WTC11 (cell line): Measurements from ENCODE around the gene GALNT18. TPM values are rescaled to one million over a fixed set of nuclear protein-coding genes. Genes with fewer than 3 reads are reported as not detected.

ENCODE experiments used
- ATAC-seq: fragments of 200-7000 bp; cut with Tn5 transposase; 2 replicates; pipeline ENCODE4 v1.10.0; 2021; ENCODE audit warnings: mild to moderate bottlenecking, moderate library complexity
- CTCF ChIA-PET: fragments of 300-600 bp; sonication (Branson Sonifier 250); formaldehyde crosslinking; loops from one replicate; lab custom pipeline; 2021; ENCODE audit warnings: antibody characterized with exemption; lab: Charles Lee
- POLR2A ChIA-PET: fragments of 350-600 bp; sonication (Branson Sonifier 250); formaldehyde crosslinking; loops from one replicate; lab custom pipeline; 2021; ENCODE audit warnings: antibody characterized with exemption; lab: Charles Lee
- DNase-seq: peaks from one replicate; pipeline ENCODE4 v3.0.0; 2021; ENCODE audit warnings: low spot score
- H3K27ac Mint-ChIP-seq: 2 replicates; pipeline ENCODE4 v1.8.0; 2021; ENCODE audit warnings: mixed read lengths
- H3K27me3 Mint-ChIP-seq: 2 replicates; pipeline ENCODE4 v1.8.0; 2021; ENCODE audit warnings: low read depth, mild to moderate bottlenecking, moderate library complexity, mixed read lengths
- H3K36me3 Mint-ChIP-seq: 2 replicates; pipeline ENCODE4 v1.8.0; 2021; ENCODE audit warnings: mixed read lengths
- H3K4me1 Mint-ChIP-seq: 2 replicates; pipeline ENCODE4 v1.8.0; 2022; ENCODE audit warnings: mixed read lengths
- H3K4me3 Mint-ChIP-seq: 2 replicates; pipeline ENCODE4 v1.8.0; 2021; ENCODE audit warnings: mild to moderate bottlenecking, moderate library complexity, mixed read lengths
- H3K9me3 Mint-ChIP-seq: 2 replicates; pipeline ENCODE4 v1.8.0; 2021; ENCODE audit warnings: mixed read lengths
- AR ChIP-seq: fragments of 250-450 bp; sonication (Bioruptor Pico); IDR thresholded peaks from 2 replicates; pipeline ENCODE4 v1.9.0; 2021; ENCODE audit warnings: mild to moderate bottlenecking
- ATF2 ChIP-seq: sonication (generic); formaldehyde crosslinking; IDR thresholded peaks from 2 replicates; pipeline ENCODE4 v1.8.1; 2022; ENCODE audit warnings: low read depth, missing genetic modification reagents, borderline replicate concordance
- CDX4 ChIP-seq: fragments of 250-450 bp; sonication (Bioruptor Pico); IDR thresholded peaks from 2 replicates; pipeline ENCODE4 v1.9.0; 2021; ENCODE audit warnings: moderate library complexity, mild to moderate bottlenecking, inconsistent platforms, borderline replicate concordance
- E2F5 ChIP-seq: sonication (generic); formaldehyde crosslinking; IDR thresholded peaks from 2 replicates; pipeline ENCODE4 v1.8.1; 2022; ENCODE audit warnings: mild to moderate bottlenecking, moderate library complexity, missing genetic modification reagents
- ELF4 ChIP-seq: sonication (generic); formaldehyde crosslinking; IDR thresholded peaks from 2 replicates; pipeline ENCODE4 v1.8.1; 2022; ENCODE audit warnings: low read depth, mild to moderate bottlenecking, moderate library complexity, missing genetic modification reagents
- EMX1 ChIP-seq: fragments of 250-450 bp; sonication (Bioruptor Pico); IDR thresholded peaks from 2 replicates; pipeline ENCODE4 v1.8.0; 2021; ENCODE audit warnings: mild to moderate bottlenecking
- ERG ChIP-seq: fragments of 250-450 bp; sonication (Bioruptor Pico); IDR thresholded peaks from 2 replicates; pipeline ENCODE4 v1.8.0; 2021; ENCODE audit warnings: mild to moderate bottlenecking
- ESRRA ChIP-seq: sonication (generic); formaldehyde crosslinking; IDR thresholded peaks from 2 replicates; pipeline ENCODE4 v1.8.1; 2022; ENCODE audit warnings: mild to moderate bottlenecking, missing genetic modification reagents, borderline replicate concordance
- FOXJ3 ChIP-seq: sonication (generic); formaldehyde crosslinking; IDR thresholded peaks from 2 replicates; pipeline ENCODE4 v1.9.0; 2021; ENCODE audit warnings: missing genetic modification reagents, mild to moderate bottlenecking, borderline replicate concordance
- IRF1 ChIP-seq: sonication (generic); formaldehyde crosslinking; IDR thresholded peaks from 2 replicates; pipeline ENCODE4 v1.8.0; 2023; ENCODE audit warnings: missing genetic modification reagents
- JUN ChIP-seq: sonication (generic); formaldehyde crosslinking; IDR thresholded peaks from 2 replicates; pipeline ENCODE4 v1.8.0; 2023; ENCODE audit warnings: mild to moderate bottlenecking, missing genetic modification reagents
- KAT7 ChIP-seq: sonication (generic); formaldehyde crosslinking; IDR thresholded peaks from 2 replicates; pipeline ENCODE4 v1.8.1; 2023; ENCODE audit warnings: missing genetic modification reagents, mild to moderate bottlenecking, borderline replicate concordance
- NFE2L1 ChIP-seq: sonication (generic); formaldehyde crosslinking; IDR thresholded peaks from 2 replicates; pipeline ENCODE4 v1.8.1; 2023; ENCODE audit warnings: missing genetic modification reagents
- OVOL2 ChIP-seq: fragments of 250-450 bp; sonication (Bioruptor Pico); IDR thresholded peaks from 2 replicates; pipeline ENCODE4 v1.9.0; 2021; ENCODE audit warnings: mild to moderate bottlenecking, borderline replicate concordance
- RORB ChIP-seq: fragments of 250-450 bp; sonication (Bioruptor Pico); IDR thresholded peaks from 2 replicates; pipeline ENCODE4 v1.9.0; 2021; ENCODE audit warnings: mild to moderate bottlenecking
- SMAD4 ChIP-seq: sonication (generic); formaldehyde crosslinking; IDR thresholded peaks from 2 replicates; pipeline ENCODE4 v1.8.0; 2022; ENCODE audit warnings: mild to moderate bottlenecking, missing genetic modification reagents
- TCF7 ChIP-seq: sonication (generic); formaldehyde crosslinking; IDR thresholded peaks from 2 replicates; pipeline ENCODE4 v1.8.0; 2022; ENCODE audit warnings: mild to moderate bottlenecking, low read depth, missing genetic modification reagents, moderate library complexity
- TEAD1 ChIP-seq: sonication (generic); formaldehyde crosslinking; IDR thresholded peaks from 2 replicates; pipeline ENCODE4 v1.8.0; 2022; ENCODE audit warnings: mild to moderate bottlenecking, missing genetic modification reagents
- ZNF232 ChIP-seq: sonication (generic); formaldehyde crosslinking; IDR thresholded peaks from 2 replicates; pipeline ENCODE4 v1.8.0; 2022; ENCODE audit warnings: mild to moderate bottlenecking, missing genetic modification reagents
- ZNF263 ChIP-seq: sonication (generic); formaldehyde crosslinking; IDR thresholded peaks from 2 replicates; pipeline ENCODE4 v1.8.1; 2022; ENCODE audit warnings: low read depth, mild to moderate bottlenecking, moderate library complexity, missing genetic modification reagents
- ZNF317 ChIP-seq: sonication (generic); formaldehyde crosslinking; IDR thresholded peaks from 2 replicates; pipeline ENCODE4 v1.8.1; 2023; ENCODE audit warnings: low read depth, mild to moderate bottlenecking, moderate library complexity, missing genetic modification reagents, borderline replicate concordance
- ZNF423 ChIP-seq: fragments of 250-450 bp; sonication (Bioruptor Pico); IDR thresholded peaks from 2 replicates; pipeline ENCODE4 v2.1.2; 2022; ENCODE audit warnings: mild to moderate bottlenecking, moderate library complexity
- ZNF425 ChIP-seq: fragments of 250-450 bp; sonication (Bioruptor Pico); conservative IDR thresholded peaks from 2 replicates; pipeline ENCODE4 v1.9.0; 2021; ENCODE audit warnings: mild to moderate bottlenecking
- ZNF671 ChIP-seq: fragments of 250-450 bp; sonication (Bioruptor Pico); IDR thresholded peaks from 2 replicates; pipeline ENCODE4 v1.8.0; 2021; ENCODE audit warnings: mild to moderate bottlenecking
- total RNA-seq: library from RNA; stranded (reverse); gene quantifications from 3 replicates; pipeline ENCODE4 v1.2.3, GENCODE V29; 2021

The GALNT18 gene
- total RNA-seq, 1 experiment from 2014 or later = 5.0 TPM

GRCh38 chr11:11407065-11407762 lies 214.6 kb downstream of the GALNT18 start (continued):
- no peak for TF ChIP-seq IRF1
- TF ChIP-seq ZNF423 (CRISPR knock-in tag) = no peak
- TF ChIP-seq TCF7 = no peak
- no peak for TF ChIP-seq OVOL2
- TF ChIP-seq ZNF232 (CRISPR knock-in tag) = no peak
- TF ChIP-seq ATF2 (CRISPR knock-in tag) = no peak
- TF ChIP-seq CDX4 (CRISPR knock-in tag) = no peak
- no peak for TF ChIP-seq TEAD1 (CRISPR knock-in tag)
- TF ChIP-seq ZNF317 (CRISPR knock-in tag) = no peak
- no peak for TF ChIP-seq FOXJ3 (CRISPR knock-in tag)
- TF ChIP-seq, all 79 proteins: peak for 0

- POLR2A ChIA-PET = no interaction called here
- H3K36me3 Mint-ChIP-seq = no peaks in the 10 kb centered on the region
- H3K27me3 Mint-ChIP-seq = no peaks in the 10 kb centered on the region
- H3K27ac Mint-ChIP-seq = no peak overlapping the region
- no peaks in the 10 kb centered on the region for H3K9me3 Mint-ChIP-seq
- no peak for ATAC-seq
- CTCF ChIA-PET = interaction anchor here (0.6 to 0.9 kb wide), 2 partner anchors 130 to 370 kb away, joined by 3 read pairs; no protein-coding TSS in a partner anchor
- H3K4me3 Mint-ChIP-seq = no peak overlapping the region
- no peak for TF ChIP-seq AR
- no peak for TF ChIP-seq SMAD4
- no peak for TF ChIP-seq KAT7 (CRISPR knock-in tag)
- TF ChIP-seq EMX1 (CRISPR knock-in tag) = no peak
- TF ChIP-seq ELF4 (CRISPR knock-in tag) = no peak
- no peak for TF ChIP-seq JUN (CRISPR knock-in tag)
- no peak for TF ChIP-seq ESRRA (CRISPR knock-in tag)
- TF ChIP-seq E2F5 = no peak
- TF ChIP-seq ZNF425 (CRISPR knock-in tag) = no peak
- no peak for TF ChIP-seq RORB
- no peak for TF ChIP-seq NFE2L1 (CRISPR knock-in tag)
- no peak for TF ChIP-seq ZNF263 (CRISPR knock-in tag)
- TF ChIP-seq ZNF671 = no peak
- TF ChIP-seq ERG (CRISPR knock-in tag) = no peak
- TF ChIP-seq, all 79 proteins: peak for 0
- no peak for DNase-seq
- peaks cover 23% of the 10 kb centered on the region for H3K4me1 Mint-ChIP-seq
Measured at GRCh38 chr11:11406652-11407051, 215.2 kb downstream of the GALNT18 start.
